CD4-positive, alpha-beta T cell treated with Interleukin-21 for 1 hour (primary cell): ENCODE measurements around the gene CHST3.
"Not testable (repeated sequence)": the region's sequence is repeated elsewhere in the genome, so short reads cannot be mapped to it uniquely, and the experiment has no call there.

Source experiments
- DNase-seq: peaks from one replicate; pipeline ENCODE4 v3.0.0-alpha.2; 2020

The CHST3 gene

GRCh38 chr10:71950683-71951082, 13.5 kb upstream of the CHST3 start:
- DNase-seq = no peak

DNA sequence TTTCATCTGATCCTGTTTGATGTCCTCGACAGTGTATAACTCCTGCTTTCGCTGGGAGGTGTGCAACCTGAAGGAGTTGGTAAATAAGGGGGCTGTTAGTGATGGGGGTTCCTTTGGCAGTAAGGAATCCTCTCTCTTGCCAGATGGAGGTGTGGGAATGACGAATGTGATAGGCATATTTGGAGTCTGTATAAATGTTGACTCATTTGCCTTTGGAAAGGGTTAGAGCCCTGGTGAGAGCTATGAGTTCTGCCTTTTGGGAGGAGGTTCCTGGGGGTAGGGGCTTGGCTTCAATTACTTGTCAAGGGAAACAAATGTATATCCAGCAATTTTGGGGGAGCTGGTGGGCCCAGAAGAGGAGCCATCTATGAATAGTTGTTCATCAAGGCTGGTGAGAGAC, 11.4 kb upstream of the CHST3 start:
- no peak for DNase-seq

GRCh38 chr10:71957546-71958275, 6.5 kb upstream of the CHST3 start:
- DNase-seq = no peak

DNA sequence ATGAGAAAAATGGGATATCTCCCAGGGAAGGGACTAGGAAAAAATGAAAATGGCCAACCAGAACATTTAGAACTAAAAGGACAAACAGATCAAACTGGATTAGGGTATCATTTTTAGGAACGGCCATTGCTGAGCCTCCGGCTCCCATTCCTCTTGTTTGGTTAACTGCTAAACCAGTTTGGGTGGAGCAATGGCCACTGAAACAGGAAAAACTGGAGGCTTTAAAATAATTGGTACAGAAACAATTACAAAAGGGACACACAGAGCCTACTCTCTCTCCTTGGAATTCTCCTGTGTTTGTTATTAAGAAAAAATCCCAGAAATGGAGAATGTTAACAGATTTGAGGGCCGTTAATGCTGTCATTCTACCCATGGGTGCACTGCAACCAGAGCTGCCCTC, 4.7 kb upstream of the CHST3 start:
- no peak for DNase-seq

GRCh38 chr10:71961831-71962230, 2.4 kb upstream of the CHST3 start:
- no peak for DNase-seq

DNA sequence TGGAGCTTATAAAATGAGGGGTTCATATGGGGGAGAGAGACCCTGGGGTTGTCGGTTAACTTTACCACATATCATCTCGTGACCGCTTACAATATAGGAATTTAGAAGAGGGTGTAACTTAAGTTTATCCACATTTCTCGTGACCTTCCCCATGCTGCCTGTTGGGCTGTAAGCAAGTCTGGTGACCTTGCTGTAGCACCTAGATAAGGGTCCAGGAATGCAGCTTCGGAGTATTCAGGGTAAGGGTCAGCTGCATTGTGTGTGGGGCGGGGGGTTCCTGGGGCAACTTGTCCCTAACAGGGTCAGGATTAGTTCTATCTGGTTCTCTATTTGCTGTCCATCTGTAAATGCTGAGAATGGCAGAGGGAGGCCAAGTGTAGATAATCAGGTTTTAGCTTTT, 1.3 kb upstream of the CHST3 start:
- no peak for DNase-seq

DNA sequence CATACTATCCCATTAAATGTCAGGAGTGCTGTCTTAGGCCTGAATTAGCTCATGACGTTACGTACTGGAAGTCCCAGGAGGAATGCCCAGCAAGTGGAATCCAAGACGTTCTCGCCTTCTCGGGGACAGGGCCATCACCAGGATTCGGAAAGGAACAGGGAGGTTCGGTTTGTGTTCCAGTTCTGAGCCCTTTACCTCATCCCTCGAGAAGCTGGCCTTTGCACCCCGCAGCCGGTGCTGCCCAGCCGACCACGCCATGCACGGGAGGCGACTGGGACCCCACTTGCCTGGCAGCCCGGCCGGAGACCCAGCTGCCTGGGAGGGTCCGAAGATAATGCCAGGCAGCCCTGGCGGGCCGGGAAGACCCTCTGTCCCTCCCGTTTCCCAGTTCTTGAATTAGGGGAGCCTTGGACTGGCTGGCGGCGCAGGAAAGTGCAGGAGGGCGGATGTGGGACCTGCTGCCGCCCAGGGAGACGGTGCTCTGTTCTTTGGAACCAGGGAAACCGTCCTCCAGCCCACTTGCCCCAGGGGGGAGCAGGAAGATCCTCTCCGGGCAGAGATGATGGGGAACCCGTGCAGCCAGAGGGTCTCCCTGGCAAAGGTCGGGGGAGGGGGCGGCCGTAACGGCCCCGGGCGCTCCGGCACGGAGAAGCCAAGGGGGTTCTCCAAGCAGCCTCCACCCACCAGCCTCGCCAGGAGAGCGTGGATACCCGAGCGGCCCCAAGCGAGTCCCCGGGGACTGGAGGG, 671 bp upstream of the CHST3 start:
- DNase-seq = no peak

DNA sequence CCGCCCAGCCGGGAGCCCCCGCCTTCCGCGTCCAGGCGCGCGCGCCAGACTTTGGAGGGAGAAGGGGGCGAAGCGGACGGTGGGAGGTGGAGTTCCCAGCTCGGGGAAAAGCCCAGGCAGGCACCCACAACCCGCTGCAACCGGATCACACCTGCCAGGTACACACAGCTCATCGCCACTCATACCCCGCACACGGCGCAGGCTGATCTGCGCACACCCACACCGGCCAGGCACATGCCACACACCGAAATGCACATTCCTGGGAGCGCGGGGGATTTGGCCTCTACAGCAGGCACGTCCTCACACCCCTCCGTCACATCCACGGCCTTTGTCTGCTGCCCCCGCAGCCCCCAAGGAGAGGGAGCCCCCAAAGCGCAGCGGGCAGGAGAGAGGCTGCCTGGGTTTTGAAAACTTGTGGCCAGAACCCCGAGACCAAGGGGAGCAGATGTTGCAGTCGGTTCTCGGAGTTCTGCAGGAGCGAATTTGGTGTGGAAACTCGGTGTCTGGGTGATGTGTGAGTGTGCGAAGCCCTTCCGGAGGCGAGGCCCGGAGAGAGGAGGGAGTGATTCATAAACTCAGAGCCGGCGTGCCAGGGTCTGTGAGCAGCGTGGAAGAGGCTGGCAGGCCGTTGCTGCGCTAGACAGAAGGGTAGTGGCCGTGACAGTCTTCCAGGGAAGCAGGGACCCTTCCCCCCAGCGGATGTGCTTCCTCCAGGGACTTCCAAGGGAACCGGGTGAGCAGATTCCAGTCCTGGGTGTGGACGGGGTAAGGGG, 734 bp downstream of the CHST3 start:
- DNase-seq = no peak

GRCh38 chr10:71965623-71966022, 1.4 kb downstream of the CHST3 start:
- no peak for DNase-seq

DNA sequence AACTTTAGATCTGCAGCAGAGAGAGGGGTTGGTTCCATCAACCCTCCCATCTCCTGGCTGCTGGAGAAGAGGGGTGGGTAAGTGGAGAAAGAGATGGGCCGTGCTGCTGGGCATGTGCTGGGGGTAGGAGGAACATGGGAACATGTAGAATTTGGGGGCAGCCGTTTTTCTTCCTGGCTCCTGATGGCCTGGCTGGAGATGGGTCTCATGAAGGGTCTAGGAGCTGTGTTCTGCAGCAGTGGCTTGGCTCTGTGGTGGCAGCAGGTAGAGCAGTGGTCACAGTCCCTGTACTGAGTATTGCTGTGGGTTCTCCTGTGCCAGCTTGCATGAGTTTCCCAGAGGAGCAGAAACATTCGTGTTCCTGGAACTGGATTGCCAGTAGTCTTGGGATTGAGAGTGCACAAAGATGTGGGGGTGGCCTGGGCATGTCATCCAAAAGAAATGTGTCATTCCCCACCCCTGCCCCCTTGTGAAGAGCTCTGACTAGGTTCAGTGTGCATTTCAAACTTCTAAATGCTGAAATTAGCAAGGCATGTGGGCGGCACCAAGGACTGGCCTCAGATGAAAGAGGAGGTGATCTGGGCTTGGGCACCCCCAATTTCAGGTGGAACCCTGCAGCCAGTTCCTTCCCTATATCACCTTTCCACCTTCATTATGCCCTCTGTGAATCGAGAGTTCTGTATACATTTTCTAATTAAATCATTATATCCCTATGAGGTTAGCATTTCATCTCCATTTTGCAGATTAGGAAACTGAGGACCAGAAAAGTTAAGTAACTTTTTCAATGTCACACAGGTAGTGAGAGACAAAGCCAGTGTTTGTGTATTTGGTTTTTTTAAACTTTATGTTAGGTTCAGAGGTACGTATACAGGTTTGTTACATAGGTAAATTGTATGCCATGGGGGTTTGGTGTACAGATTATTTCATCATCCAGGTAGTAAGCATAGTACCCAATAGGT, 2.1 kb downstream of the CHST3 start:
- DNase-seq = no peak

GRCh38 chr10:71967958-71968357, 3.8 kb downstream of the CHST3 start:
- DNase-seq = not testable (repeated sequence)

DNA sequence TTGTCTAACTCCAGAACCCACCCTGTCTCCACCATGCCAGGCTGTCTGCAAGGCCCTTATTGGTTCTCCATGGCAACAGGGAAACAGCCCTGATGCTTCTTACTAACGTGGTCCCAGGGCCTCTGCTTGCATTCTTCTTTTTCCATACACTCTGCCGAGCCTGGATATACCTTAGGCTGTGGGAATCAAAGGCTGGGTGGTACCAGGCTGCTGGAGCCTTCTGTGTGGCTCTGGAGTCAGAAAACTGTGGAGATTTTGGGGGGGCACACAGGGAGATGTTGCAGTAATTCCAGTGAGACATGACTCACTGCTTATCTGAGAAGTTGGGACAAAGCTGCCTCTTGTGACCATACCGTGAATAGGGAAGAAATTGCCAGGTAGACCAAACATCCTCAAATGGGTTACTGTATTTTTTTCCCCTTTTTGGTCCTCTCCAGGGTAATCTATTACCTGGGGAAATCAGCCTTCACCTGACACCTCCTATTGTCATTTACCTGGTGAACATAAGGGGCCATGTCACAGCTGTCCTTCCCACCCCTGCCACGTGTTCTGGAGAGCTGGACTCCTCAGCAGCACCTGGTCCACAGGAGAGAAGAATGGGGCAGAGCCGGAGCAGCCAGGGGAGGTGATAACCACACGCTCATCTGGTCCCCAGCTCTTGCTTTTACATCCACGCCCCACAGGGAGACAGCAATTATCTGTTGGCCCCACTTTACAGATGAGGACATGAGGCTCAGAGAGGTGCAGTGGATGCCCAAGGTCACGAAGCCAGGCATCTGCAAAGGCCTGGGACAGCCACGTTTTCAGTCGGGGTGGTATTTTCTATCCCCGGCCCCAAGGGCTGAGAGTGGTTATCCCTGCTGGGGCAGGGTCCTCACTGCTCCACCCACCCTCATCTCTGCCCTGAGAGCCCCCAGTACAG, 4.6 kb downstream of the CHST3 start:
- no peak for DNase-seq

GRCh38 chr10:71969929-71970328, 5.7 kb downstream of the CHST3 start:
- no peak for DNase-seq

- no peak for DNase-seq
Measured at GRCh38 chr10:71970331-71970730, 6.1 kb downstream of the CHST3 start.

- no peak for DNase-seq
Measured at GRCh38 chr10:71970869-71971268, 6.7 kb downstream of the CHST3 start.

DNA sequence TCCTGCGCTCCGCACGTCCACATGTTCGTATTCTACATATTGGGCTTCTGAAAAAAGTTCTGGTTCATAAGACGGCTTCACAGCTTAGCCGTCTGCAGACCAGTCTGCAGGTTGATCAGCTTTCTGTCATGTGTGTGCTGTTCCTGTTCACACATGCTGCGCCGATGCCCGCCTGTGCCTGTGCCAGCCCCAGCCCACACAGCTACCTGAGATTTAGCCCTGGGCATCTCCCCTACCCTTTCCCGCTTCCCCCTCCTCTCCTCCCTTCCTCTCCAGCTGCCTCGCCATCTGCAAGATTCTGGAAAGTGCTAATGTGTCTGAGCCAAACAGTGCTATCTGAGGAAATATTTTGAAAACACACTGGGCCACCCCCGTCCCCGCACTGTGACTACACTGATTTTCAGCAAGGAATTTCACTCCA, 7.1 kb downstream of the CHST3 start:
- DNase-seq = no peak

DNA sequence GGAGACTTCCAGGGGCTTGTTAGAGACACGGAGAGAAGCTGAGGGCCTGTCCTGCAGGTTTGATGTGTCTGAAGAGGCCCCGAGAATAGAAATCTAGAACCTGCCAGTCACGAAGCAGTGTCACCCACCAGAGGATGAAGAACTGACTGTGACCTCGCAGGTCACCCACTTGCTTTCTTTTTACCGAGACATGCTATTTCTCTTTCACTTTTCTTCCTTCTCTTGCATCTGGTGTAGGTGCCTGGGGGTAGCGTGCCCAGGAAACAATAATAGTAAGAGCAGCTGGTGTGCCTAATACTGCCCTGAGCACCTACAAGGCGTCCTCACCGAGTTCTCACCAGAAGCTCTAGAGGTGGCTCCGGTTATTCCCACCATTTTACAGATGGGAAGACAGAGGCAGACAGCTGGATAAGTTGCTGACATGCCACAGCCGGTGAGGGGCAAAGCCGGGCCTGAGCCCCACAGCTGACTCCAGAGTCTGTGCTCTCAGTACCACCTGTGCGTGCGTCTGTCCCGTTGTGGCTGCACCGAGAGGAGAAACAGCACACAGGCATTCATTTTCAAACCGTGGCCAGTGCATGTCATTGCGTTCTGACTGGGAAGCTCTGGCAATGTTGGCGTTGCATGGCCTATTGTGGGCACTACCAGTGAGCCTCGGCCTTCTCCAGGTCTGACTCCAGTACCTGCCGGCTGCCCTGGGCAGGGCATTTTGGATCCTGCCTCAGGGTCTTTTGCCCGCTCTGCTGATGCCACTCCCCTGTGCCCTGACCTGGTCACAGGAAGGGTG, 7.8 kb downstream of the CHST3 start:
- DNase-seq = no peak

- DNase-seq = no peak
Measured at GRCh38 chr10:71972746-71973695, 8.8 kb downstream of the CHST3 start.

DNA sequence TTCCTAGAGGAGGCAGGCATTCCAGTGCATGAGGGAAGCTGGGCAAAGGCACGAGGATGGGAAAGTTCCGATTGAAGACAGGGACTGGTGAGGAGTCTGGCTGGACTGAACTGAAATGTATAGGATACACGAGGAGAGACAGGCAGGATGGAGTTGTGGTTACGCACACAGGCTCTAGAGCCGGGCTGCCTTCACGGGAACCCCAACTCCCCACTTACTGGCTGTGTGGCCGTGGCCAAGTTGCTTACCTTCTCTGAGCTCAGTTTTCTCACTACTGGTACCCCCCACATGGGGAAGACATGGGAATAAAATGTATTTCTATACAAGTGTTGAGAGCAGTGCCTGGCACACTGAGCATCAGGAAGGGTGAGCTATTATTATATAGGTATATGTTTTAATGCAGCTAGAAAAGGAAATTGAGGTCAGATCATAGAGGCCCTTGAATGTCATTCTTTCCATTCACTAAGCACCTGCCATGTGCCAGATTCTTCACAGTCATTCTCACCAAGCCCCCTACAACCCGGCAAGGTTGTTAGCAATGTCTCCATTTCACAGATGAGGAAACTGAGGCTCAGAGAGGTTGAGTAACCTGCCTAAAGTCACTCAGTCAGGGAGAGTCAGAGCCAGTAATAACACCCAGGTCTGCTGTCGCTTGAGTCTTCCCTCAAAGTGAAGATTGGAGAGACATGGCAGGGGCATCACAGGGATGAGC, 9.7 kb downstream of the CHST3 start:
- DNase-seq = no peak
